Psoas muscle (tissue), 8 donors: Measurements from ENCODE around the gene BOC. TPM values are rescaled to one million over a fixed set of nuclear protein-coding genes. Genes with fewer than 3 reads are reported as not detected.

Experiments
- ATAC-seq, 4 donors: fragments of 200-7000 bp; cut with Tn5 transposase; one replicate each; pipeline ENCODE4 v1.9.1; 2020; ENCODE audit warnings: moderate library complexity in 3 of 4, mild to moderate bottlenecking in 2 of 4
- DNase-seq, 2 donors: peaks; one replicate each; pipeline ENCODE4 v3.0.0-alpha.2; 2020
- H3K27ac ChIP-seq: fragments of 200-600 bp; one replicate; pipeline ENCODE4 v1.8.0; 2022
- H3K27me3 ChIP-seq, 3 donors: fragments of 200-600 bp in 1 of 3; one replicate each; pipeline versions ENCODE4 v1.6.1 to v1.8.0; 2013 to 2022; ENCODE audit warnings: low read length in 2 of 3, mild to moderate bottlenecking in 2 of 3, moderate library complexity in 1 of 3; ENCODE audit not compliant: insufficient read depth in 3 of 3
- H3K36me3 ChIP-seq, 2 donors: fragments of 200-600 bp in 1 of 2; one replicate each; pipeline versions ENCODE4 v1.6.1 to v1.8.0; 2013 to 2022; ENCODE audit warnings: low read depth in 1 of 2, mild to moderate bottlenecking in 1 of 2, moderate library complexity in 1 of 2; ENCODE audit not compliant: insufficient read depth in 1 of 2
- H3K4me1 ChIP-seq: fragments of 200-600 bp; one replicate; pipeline ENCODE4 v1.8.0; 2022
- H3K4me3 ChIP-seq: fragments of 200-600 bp; one replicate; pipeline ENCODE4 v1.8.0; 2022; ENCODE audit warnings: mild to moderate bottlenecking
- H3K9me3 ChIP-seq: fragments of 200-600 bp; one replicate; pipeline ENCODE4 v1.8.0; 2022
- WGBS, 3 donors: extraction: QIAGEN DNeasy Blood & Tissue Kit; methylation state at CpG; one replicate each; pipeline versions ENCODE4 v1.1.6 to v1.1.7; 2013; 5-methylcytosine and 5-hydroxymethylcytosine counted together
- intact Hi-C, 2 donors: fragments of 100-400 bp; cut with DNase I; formaldehyde crosslinking; loops; one replicate each; pipeline versions ENCODE4 v1.11.0 to v1.14.2; 2022
- long read RNA-seq, 2 donors: library from polyadenylated mRNA; unstranded; transcript quantifications; one replicate each; pipeline ENCODE4 v2.0.0, GENCODE V29; 2021
- polyA plus RNA-seq, 3 donors: library from polyadenylated mRNA; stranded (reverse); fragments of 200-250 nt; gene quantifications; one replicate each; pipeline ENCODE4 v1.2.3, GENCODE V29; 2013
- total RNA-seq, 4 donors: library from RNA; stranded (reverse); fragmentation: NEBNext Ultra II Directional in 2 of 4; extraction: Animal tissue kit (Norgen Biotek cat#: 25700) in 2 of 4; gene quantifications; one replicate each; pipeline versions ENCODE4 v1.2.1 to v1.2.4, GENCODE V29; 2021 to 2023
- TF ChIP-seq, protein P1 (sequence below): fragments of 200-600 bp; IDR thresholded peaks from one replicate; pipeline ENCODE4 v1.8.0; 2022; ENCODE audit warnings: antibody characterized with exemption
- donor health status: healthy with polysubstance abuse.
- donor health status: DM: no; HTN: no; CAD: no; lungs with moderate emphysema.
- donor health status: Bipolar disorder and iron deficiency.
- donor health status: healthy.
- donor health status: DM: yes; HTN: yes; CAD: no.
- donor health status: DM: no; HTN: no; CAD: no.
- donor health status: DM: no; HTN: no; CAD: no.
- donor health status: DM: yes; HTN: yes; CAD: no.

Gene BOC, protein sequence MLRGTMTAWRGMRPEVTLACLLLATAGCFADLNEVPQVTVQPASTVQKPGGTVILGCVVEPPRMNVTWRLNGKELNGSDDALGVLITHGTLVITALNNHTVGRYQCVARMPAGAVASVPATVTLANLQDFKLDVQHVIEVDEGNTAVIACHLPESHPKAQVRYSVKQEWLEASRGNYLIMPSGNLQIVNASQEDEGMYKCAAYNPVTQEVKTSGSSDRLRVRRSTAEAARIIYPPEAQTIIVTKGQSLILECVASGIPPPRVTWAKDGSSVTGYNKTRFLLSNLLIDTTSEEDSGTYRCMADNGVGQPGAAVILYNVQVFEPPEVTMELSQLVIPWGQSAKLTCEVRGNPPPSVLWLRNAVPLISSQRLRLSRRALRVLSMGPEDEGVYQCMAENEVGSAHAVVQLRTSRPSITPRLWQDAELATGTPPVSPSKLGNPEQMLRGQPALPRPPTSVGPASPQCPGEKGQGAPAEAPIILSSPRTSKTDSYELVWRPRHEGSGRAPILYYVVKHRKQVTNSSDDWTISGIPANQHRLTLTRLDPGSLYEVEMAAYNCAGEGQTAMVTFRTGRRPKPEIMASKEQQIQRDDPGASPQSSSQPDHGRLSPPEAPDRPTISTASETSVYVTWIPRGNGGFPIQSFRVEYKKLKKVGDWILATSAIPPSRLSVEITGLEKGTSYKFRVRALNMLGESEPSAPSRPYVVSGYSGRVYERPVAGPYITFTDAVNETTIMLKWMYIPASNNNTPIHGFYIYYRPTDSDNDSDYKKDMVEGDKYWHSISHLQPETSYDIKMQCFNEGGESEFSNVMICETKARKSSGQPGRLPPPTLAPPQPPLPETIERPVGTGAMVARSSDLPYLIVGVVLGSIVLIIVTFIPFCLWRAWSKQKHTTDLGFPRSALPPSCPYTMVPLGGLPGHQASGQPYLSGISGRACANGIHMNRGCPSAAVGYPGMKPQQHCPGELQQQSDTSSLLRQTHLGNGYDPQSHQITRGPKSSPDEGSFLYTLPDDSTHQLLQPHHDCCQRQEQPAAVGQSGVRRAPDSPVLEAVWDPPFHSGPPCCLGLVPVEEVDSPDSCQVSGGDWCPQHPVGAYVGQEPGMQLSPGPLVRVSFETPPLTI
- total RNA-seq (10 to 100 TPM in 1 of 4 donors, 1 to 10 TPM in 3; 3.6 to 15.4 (median 4.6) TPM), polyA plus RNA-seq (1 to 10 TPM; 1.1 to 3.8 (median 1.8) TPM)
- long read RNA-seq, donor 1, partial matches to known transcripts, result 2 of 2 reads
- long read RNA-seq, donor 1, other reads (novel, unspliced or antisense), result 0 of 2 reads
- long read RNA-seq, donor 2, partial matches to known transcripts, result 3 of 7 reads
- long read RNA-seq, donor 2, other reads (novel, unspliced or antisense), result 4 of 7 reads

DNA sequence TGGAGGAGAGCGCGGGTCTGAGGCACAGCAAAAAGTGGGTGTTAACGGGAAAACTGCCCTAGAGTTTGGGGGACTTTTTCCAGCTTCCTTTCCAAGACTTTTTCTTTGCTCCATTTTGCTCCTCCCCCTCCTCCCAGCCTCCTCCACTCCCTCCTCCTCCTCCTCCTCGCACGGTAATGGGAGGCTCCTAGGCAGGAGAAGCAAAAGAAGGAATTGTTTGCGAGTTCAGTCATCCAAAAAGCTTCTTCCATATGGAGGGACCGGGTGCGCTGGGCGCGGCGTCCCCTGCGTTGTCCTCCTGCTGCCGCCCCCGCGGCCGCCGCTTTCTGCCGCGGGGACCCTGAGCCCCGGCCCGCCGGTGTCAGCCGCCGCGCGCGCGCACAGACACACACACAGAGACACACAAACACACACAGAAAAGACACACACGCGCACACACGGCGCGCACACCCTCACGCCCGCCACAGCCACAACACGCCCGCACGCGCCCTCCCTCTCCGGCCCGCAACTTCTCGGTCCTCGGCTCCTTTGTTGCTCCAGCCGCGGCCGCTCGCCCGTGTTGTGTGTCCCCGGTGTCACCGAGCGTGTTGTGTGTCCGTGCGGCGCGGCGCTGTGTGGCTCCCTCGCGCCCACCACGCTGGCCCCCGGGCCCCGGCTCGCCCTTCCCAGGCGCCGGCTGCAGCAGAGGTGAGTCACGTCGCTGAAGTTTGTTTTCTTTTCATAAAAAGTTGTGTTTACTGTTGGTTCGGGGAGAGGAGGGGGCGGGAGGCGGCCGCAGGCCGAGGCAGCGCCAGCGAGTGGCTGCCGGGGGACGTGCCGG, at the start of gene BOC:
BOC (plus strand) TSS at position 228 of the 820 bp plus-strand sequence. CDS start 38,246 bp downstream, outside the sequence.
- Histone ChIP-seq H3K4me1 (no peaks in the 10 kb centered on the region), H3K4me3 (peak within 1 kb of the TSS; percentile 70), H3K27me3 (peaks cover 0 to 53% (median 11%) of the 10 kb centered on the region in 3 donors), H3K9me3 (no peaks in the 10 kb centered on the region), H3K36me3 (no peaks in the 10 kb centered on the region), H3K27ac (peak within 1 kb of the TSS; percentile 48)
- DNase-seq, result peak; percentile 43 to 65
- 1 to 3% (median 2%) methylated on average over 48 to 76 of the region's 76 CpGs for WGBS, 3 donors
- TF ChIP-seq, protein P1, sequence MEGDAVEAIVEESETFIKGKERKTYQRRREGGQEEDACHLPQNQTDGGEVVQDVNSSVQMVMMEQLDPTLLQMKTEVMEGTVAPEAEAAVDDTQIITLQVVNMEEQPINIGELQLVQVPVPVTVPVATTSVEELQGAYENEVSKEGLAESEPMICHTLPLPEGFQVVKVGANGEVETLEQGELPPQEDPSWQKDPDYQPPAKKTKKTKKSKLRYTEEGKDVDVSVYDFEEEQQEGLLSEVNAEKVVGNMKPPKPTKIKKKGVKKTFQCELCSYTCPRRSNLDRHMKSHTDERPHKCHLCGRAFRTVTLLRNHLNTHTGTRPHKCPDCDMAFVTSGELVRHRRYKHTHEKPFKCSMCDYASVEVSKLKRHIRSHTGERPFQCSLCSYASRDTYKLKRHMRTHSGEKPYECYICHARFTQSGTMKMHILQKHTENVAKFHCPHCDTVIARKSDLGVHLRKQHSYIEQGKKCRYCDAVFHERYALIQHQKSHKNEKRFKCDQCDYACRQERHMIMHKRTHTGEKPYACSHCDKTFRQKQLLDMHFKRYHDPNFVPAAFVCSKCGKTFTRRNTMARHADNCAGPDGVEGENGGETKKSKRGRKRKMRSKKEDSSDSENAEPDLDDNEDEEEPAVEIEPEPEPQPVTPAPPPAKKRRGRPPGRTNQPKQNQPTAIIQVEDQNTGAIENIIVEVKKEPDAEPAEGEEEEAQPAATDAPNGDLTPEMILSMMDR, result no peak
- ATAC-seq, result peak; percentile 53 to 69 (median 61)
- intact Hi-C loops, result loop anchor here in 1 of 2 donors (5.0 kb wide), 1 partner anchor 44 kb away; no protein-coding TSS in a partner anchor

DNA sequence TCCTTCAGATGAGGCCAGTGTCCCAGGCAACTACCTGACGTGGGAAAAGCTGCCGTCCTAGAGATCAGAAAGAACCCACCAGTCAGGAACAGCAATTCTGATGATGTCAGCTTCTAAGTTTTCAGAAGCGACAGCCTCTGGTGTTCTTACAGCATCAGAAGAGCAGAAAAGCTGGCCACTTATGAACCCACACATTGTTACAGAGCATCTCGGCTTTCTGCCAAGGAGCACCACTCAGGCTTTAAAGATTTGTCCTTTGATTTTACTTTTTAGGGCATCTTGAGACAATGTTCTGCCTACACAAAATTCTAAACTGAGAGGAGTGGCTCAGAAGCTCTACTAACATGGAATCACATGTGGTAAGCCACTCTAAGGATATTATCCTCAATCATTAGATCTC, 49.7 kb upstream of the BOC start:
- intact Hi-C loops, result no loop called here
- TF ChIP-seq, protein P1, result no peak
- Histone ChIP-seq H3K36me3 (no peaks in the 10 kb centered on the region), H3K4me3 (no peak overlapping the region), H3K27ac (no peak overlapping the region), H3K9me3 (no peaks in the 10 kb centered on the region), H3K4me1 (peaks cover 12% of the 10 kb centered on the region), H3K27me3 (no peaks in the 10 kb centered on the region)
- no peak for ATAC-seq
- no peak for DNase-seq
- 86 to 94% (median 89%) methylated on average over 4 of the region's 4 CpGs for WGBS, 3 donors

DNA sequence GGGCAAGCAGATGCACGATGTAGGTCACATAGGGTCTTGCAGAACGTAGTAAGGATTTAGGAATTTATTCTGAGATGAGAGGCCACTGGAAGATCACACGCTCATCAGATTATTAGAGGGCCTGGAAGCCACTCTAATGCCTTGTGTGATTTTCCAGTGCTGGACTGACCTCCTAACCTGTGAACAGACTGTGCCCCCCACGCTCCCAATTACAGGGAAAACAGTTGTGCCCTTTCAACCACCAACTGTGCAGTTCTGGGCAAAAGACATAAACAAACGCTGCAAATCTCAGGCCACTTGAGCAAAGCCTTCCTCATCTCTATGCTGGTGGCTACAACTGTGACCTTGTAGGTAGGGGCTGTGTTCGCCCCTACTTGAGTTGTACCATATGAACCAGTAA, 48.2 kb upstream of the BOC start:
- ATAC-seq (no peak), DNase-seq (no peak)
- intact Hi-C loops, result no loop called here
- WGBS, 3 donors, result 92 to 95% (median 94%) methylated on average over 6 of the region's 6 CpGs
- no peaks in the 10 kb centered on the region for H3K27me3 ChIP-seq
- no peaks in the 10 kb centered on the region for H3K9me3 ChIP-seq
- TF ChIP-seq, protein P1, result no peak
- no peak overlapping the region for H3K4me3 ChIP-seq
- no peaks in the 10 kb centered on the region for H3K36me3 ChIP-seq
- peaks cover 18% of the 10 kb centered on the region for H3K4me1 ChIP-seq
- no peak overlapping the region for H3K27ac ChIP-seq

DNA sequence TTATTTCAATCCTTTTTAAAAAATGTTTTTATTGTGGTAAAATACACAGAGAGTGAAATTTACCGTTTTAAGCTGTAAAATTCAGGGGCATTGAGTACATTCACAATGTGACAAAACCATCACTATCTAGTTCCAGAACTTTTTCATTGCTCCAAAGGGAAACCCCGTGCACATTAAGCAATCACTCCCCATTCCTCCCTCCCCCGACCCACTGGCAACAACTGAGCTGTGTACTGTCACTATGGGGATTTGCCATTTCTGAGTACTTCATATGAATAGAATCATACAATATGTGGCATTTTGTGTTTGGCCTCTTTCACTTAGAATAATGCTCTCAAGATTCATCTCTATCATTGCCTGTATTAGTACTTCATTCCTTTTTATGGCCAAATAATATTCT, 45.5 kb upstream of the BOC start:
- H3K36me3 ChIP-seq, result no peaks in the 10 kb centered on the region
- H3K27ac ChIP-seq, result peak overlapping the region; percentile 68
- WGBS, 3 donors, result 56 to 75% (median 59%) methylated on average over 3 of the region's 3 CpGs
- no peaks in the 10 kb centered on the region for H3K9me3 ChIP-seq
- ATAC-seq (peak in 2 of 4 donors; percentile 33 to 50), DNase-seq (no peak)
- intact Hi-C loops, result loop anchor here in 1 of 2 donors (5.0 kb wide), 1 partner anchor 46 kb away; the partner anchor contains the start of gene BOC
- H3K4me3 ChIP-seq, result no peak overlapping the region
- TF ChIP-seq, protein P1, result no peak
- no peaks in the 10 kb centered on the region for H3K27me3 ChIP-seq
- peaks cover 18% of the 10 kb centered on the region for H3K4me1 ChIP-seq
